Measurements from ENCODE around the gene TPST1. TPM values are rescaled to one million over a fixed set of nuclear protein-coding genes. Genes with fewer than 3 reads are reported as not detected.

TPST1 gene
- total and polyA plus RNA-seq, 9 of the 15 experiments (the other 6 are each of a cell fraction or from before 2014, with no cell fraction given) = 0.15 to 2.2 (median 0.53) TPM

DNA sequence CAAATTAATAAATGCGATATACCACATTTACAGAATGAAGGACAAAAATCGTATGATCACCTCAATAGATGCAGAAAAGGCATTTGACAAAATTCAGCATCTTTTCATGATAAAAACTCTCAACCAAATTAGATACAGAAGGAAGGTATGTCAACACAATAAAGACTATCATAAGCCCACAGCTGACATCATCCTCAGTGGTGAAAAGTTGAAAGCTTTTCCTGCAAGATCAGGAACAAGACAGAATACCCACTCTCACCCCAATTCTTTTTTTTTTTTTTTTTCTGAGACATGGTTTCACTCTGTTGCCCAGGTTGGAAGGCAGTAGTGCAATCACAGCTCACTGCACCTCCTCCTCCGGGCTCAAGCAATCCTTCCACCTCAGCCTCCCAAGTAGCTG lies 67.2 kb downstream of the TPST1 start (continued):
- TF ChIP-seq, protein P1, sequence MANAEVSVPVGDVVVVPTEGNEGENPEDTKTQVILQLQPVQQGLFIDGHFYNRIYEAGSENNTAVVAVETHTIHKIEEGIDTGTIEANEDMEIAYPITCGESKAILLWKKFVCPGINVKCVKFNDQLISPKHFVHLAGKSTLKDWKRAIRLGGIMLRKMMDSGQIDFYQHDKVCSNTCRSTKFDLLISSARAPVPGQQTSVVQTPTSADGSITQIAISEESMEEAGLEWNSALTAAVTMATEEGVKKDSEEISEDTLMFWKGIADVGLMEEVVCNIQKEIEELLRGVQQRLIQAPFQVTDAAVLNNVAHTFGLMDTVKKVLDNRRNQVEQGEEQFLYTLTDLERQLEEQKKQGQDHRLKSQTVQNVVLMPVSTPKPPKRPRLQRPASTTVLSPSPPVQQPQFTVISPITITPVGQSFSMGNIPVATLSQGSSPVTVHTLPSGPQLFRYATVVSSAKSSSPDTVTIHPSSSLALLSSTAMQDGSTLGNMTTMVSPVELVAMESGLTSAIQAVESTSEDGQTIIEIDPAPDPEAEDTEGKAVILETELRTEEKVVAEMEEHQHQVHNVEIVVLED (CRISPR knock-in tag; IDR thresholded peaks at IDR 0.05) = no peak
- TF ChIP-seq GATAD2A (IDR thresholded peaks at IDR 0.05) = no peak
- TF ChIP-seq, protein P2, sequence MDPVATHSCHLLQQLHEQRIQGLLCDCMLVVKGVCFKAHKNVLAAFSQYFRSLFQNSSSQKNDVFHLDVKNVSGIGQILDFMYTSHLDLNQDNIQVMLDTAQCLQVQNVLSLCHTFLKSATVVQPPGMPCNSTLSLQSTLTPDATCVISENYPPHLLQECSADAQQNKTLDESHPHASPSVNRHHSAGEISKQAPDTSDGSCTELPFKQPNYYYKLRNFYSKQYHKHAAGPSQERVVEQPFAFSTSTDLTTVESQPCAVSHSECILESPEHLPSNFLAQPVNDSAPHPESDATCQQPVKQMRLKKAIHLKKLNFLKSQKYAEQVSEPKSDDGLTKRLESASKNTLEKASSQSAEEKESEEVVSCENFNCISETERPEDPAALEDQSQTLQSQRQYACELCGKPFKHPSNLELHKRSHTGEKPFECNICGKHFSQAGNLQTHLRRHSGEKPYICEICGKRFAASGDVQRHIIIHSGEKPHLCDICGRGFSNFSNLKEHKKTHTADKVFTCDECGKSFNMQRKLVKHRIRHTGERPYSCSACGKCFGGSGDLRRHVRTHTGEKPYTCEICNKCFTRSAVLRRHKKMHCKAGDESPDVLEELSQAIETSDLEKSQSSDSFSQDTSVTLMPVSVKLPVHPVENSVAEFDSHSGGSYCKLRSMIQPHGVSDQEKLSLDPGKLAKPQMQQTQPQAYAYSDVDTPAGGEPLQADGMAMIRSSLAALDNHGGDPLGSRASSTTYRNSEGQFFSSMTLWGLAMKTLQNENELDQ (CRISPR knock-in tag; IDR thresholded peaks at IDR 0.05; ENCODE audit: borderline replicate concordance) = no peak
- no peak for TF ChIP-seq PTTG1 (tag; IDR thresholded peaks at IDR 0.05; ENCODE audit: low read depth)
- TF ChIP-seq CREBBP (IDR thresholded peaks at IDR 0.05; ENCODE audit: low read depth, low read length) = no peak

DNA sequence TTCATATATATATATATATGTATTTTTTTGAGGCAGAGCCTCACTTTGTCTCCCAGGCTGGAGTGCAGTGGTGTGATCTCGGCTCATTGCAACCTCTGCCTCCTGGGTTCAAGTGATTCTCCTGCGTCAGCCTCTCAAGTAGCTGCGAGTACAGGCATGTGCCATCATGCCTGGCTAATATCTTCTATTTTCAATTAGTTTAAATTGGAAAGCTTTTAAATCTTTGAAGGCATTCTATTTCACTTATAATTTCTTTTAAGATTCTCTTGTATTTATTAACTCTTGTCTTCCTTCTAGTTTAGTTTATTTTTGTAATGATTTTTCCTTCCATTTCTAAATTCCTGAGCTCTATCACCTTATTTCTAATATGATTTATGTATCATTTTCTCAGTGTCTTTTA lies 71.2 kb downstream of the TPST1 start:
- no peak overlapping the region for H3K27ac ChIP-seq (ENCODE audit: extremely low read depth, low read depth, low read length)
- no peak overlapping the region for H2AFZ ChIP-seq (ENCODE audit: low read depth, low read length)
- H4K20me1 ChIP-seq (replicated peaks; ENCODE audit: control insufficient read depth, insufficient read depth, low read length) = no peaks in the 10 kb centered on the region
- H3K4me3 ChIP-seq = no peak overlapping the region
- no peak overlapping the region for H3K4me2 ChIP-seq (ENCODE audit: insufficient read depth, low read length)
- DNase-seq (ENCODE audit: extremely low read depth in 1 of 4, low spot score in 3 of 4) (no peak), ATAC-seq (no peak), FAIRE-seq (no peak)
- intact Hi-C loops (cut with micrococcal nuclease) (no loop called here), in situ Hi-C loops (cut with MboI) (no loop called here)
- H3K79me2 ChIP-seq (ENCODE audit: control insufficient read depth, insufficient read depth, low read length) = no peaks in the 10 kb centered on the region
- no TSS peak for BruUV-seq (replicated peaks)
- H3K27me3 ChIP-seq (ENCODE audit: control insufficient read depth in 2 of 2, insufficient read depth in 2 of 2, low read length in 2 of 2) = no peaks in the 10 kb centered on the region; a peak in 1 of 5 replicates
- no peaks in the 10 kb centered on the region for H3K9me3 ChIP-seq (replicated peaks; ENCODE audit: control insufficient read depth, insufficient read depth, low read depth, low read length)
- H3K4me1 ChIP-seq (replicated peaks in 1 of 2; ENCODE audit: control insufficient read depth in 2 of 2, insufficient read depth in 2 of 2, low read length in 2 of 2) = 0 out of 5 replicates have a peak, but pooled peaks cover 0 to under 1% of the 10 kb centered on the region in 2 experiments
- no peaks in the 10 kb centered on the region for H3K9me1 ChIP-seq (ENCODE audit: control insufficient read depth, insufficient read depth, low read length)
- ChIA-PET CTCF (ENCODE audit: low intra/inter-chr PET ratio) (no interaction called here), POLR2A (interaction anchor here (0.6 to 1.5 kb wide), 2 partner anchors 15 to 74 kb away, joined by 3 to 4 read pairs; no protein-coding TSS in a partner anchor)
- no peak overlapping the region for H3K9ac ChIP-seq (ENCODE audit: insufficient read depth in 1 of 2, low read depth in 2 of 2, low read length in 2 of 2)
- no peaks in the 10 kb centered on the region for H3K36me3 ChIP-seq (ENCODE audit: control insufficient read depth, insufficient read depth, low read length)
- 32% methylated on average over 3 of the region's 3 CpGs for WGBS (ENCODE audit: insufficient coverage, low coverage, missing lambda C conversion rate)
- no peak for TF ChIP-seq SIN3B (IDR thresholded peaks at IDR 0.05; ENCODE audit: low read depth)
- no peak for TF ChIP-seq FOXA3 (CRISPR knock-in tag; conservative IDR thresholded peaks at IDR 0.05 in 1 of 2, IDR thresholded peaks at IDR 0.05 in 1 of 2)
- TF ChIP-seq ZSCAN32 (CRISPR knock-in tag; IDR thresholded peaks at IDR 0.05) = no peak
- TF ChIP-seq KAT7 (CRISPR knock-in tag; IDR thresholded peaks at IDR 0.05; ENCODE audit: borderline replicate concordance) = no peak
- no peak for TF ChIP-seq EZH2 (IDR thresholded peaks at IDR 0.05; ENCODE audit: borderline replicate concordance, low read depth, low read length)
- no peak for TF ChIP-seq MCM7 (IDR thresholded peaks at IDR 0.05)
- no peak for TF ChIP-seq DMBX1 (CRISPR knock-in tag; IDR thresholded peaks at IDR 0.05; ENCODE audit: borderline replicate concordance)
- TF ChIP-seq, protein P3, sequence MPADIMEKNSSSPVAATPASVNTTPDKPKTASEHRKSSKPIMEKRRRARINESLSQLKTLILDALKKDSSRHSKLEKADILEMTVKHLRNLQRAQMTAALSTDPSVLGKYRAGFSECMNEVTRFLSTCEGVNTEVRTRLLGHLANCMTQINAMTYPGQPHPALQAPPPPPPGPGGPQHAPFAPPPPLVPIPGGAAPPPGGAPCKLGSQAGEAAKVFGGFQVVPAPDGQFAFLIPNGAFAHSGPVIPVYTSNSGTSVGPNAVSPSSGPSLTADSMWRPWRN (IDR thresholded peaks at IDR 0.05; ENCODE audit: low read depth) = no peak
- TF ChIP-seq MEIS2 (IDR thresholded peaks at IDR 0.05; ENCODE audit: partially characterized antibody) = no peak
- no peak for TF ChIP-seq NR1H2 (CRISPR knock-in tag; IDR thresholded peaks at IDR 0.05)
- no peak for TF ChIP-seq SAFB (IDR thresholded peaks at IDR 0.05; ENCODE audit: borderline replicate concordance, low read depth, low read length)
- TF ChIP-seq ZNF589 (CRISPR knock-in tag; IDR thresholded peaks at IDR 0.05; ENCODE audit: low read depth) = no peak
- TF ChIP-seq ZNF384 (IDR thresholded peaks at IDR 0.05; ENCODE audit: low read depth, low read length) = no peak
- no peak for TF ChIP-seq GTF2E2 (tag; IDR thresholded peaks at IDR 0.05)

Measured in K562 (cell line).